HG02588 (cell line): ENCODE data around the gene APC2.
"Not testable (repeated sequence)": the region's sequence is repeated elsewhere in the genome, so short reads cannot be mapped to it uniquely, and the experiment has no call there.

ENCODE experiments used
- ATAC-seq: cut with Tn5 transposase; IDR thresholded peaks from one replicate; pipeline ENCODE4 v1.9.1; 2021; ENCODE audit warnings: mild to moderate bottlenecking, moderate library complexity; ENCODE audit not compliant: unreplicated experiment

The APC2 gene

GRCh38 chr19:1507763-1508506 lies 58.0 kb downstream of the APC2 start:
- ATAC-seq, result no peak

- no peak for ATAC-seq
Measured at GRCh38 chr19:1508507-1508856, 58.6 kb downstream of the APC2 start.

GRCh38 chr19:1509602-1510441 lies 59.9 kb downstream of the APC2 start:
- ATAC-seq, result no peak

- ATAC-seq, result no peak
Measured at GRCh38 chr19:1510442-1510806, 60.5 kb downstream of the APC2 start.

- no peak for ATAC-seq
Measured at GRCh38 chr19:1510807-1511206, 60.9 kb downstream of the APC2 start.

- ATAC-seq, result no peak
Measured at GRCh38 chr19:1511318-1512317, 61.7 kb downstream of the APC2 start.

GRCh38 chr19:1512671-1513498 lies 63.0 kb downstream of the APC2 start, which contains the start of gene ADAMTSL5:
TSS of gene ADAMTSL5 (minus strand) at chr19:1513019. CDS start at chr19:1510943, 2,076 bp downstream.
- no peak for ATAC-seq

GRCh38 chr19:1513499-1514294 lies 63.8 kb downstream of the APC2 start:
- no peak for ATAC-seq

GRCh38 chr19:1514295-1514661 lies 64.4 kb downstream of the APC2 start:
- no peak for ATAC-seq

GRCh38 chr19:1514986-1515721 lies 65.2 kb downstream of the APC2 start:
- ATAC-seq, result no peak

- no peak for ATAC-seq
Measured at GRCh38 chr19:1516395-1516753, 66.5 kb downstream of the APC2 start.

GRCh38 chr19:1518471-1518870 lies 68.5 kb downstream of the APC2 start:
- no peak for ATAC-seq

- ATAC-seq, result not testable (repeated sequence)
Measured at GRCh38 chr19:1519802-1520201, 69.9 kb downstream of the APC2 start.

- no peak for ATAC-seq
Measured at GRCh38 chr19:1520203-1520780, 70.4 kb downstream of the APC2 start.

- no peak for ATAC-seq
Measured at GRCh38 chr19:1521636-1522035, 71.7 kb downstream of the APC2 start.

- no peak for ATAC-seq
Measured at GRCh38 chr19:1522061-1522460, 72.1 kb downstream of the APC2 start.

GRCh38 chr19:1522838-1523237 lies 72.9 kb downstream of the APC2 start:
- no peak for ATAC-seq
